CD14-positive monocyte (primary cell): ENCODE results near the gene RANBP1. TPM values are rescaled to one million over a fixed set of nuclear protein-coding genes. Genes with fewer than 3 reads are reported as not detected.
A peak's percentile ranks its signal among the peaks of the same experiment; 100 is the strongest.

Experiments
- DNase-seq, 3 donors: peaks; one replicate each; pipeline ENCODE4 v3.0.0-alpha.2; 2011 to 2022
- H2AFZ ChIP-seq: 2 replicates; pipeline ENCODE4 v1.6.0; 2012; ENCODE audit warnings: mild to moderate bottlenecking, low read depth, low read length, inconsistent platforms; ENCODE audit not compliant: insufficient read depth, poor library complexity, severe bottlenecking
- H3K27ac ChIP-seq, 2 donors: 1 replicate in 1 of 2; 2 replicates in 1 of 2; pipeline ENCODE4 v1.5.1; 2012 to 2013; ENCODE audit warnings: low read length in 2 of 2, control low read depth in 1 of 2, inconsistent platforms in 1 of 2, low read depth in 1 of 2, mild to moderate bottlenecking in 1 of 2
- H3K27me3 ChIP-seq, 2 donors: one replicate each; pipeline versions ENCODE4 v1.6.0 to v1.6.1; 2011 to 2013; ENCODE audit warnings: low read length in 2 of 2; ENCODE audit not compliant: control insufficient read depth in 2 of 2, insufficient read depth in 2 of 2
- H3K36me3 ChIP-seq, 2 donors: replicated peaks in 1 of 2; 1 replicate in 1 of 2; 2 replicates in 1 of 2; pipeline versions ENCODE4 v1.5.1 to v1.6.1; 2012 to 2013; ENCODE audit warnings: low read length in 2 of 2, control low read depth in 1 of 2, inconsistent platforms in 1 of 2, mild to moderate bottlenecking in 1 of 2; ENCODE audit not compliant: insufficient read depth in 2 of 2, control insufficient read depth in 1 of 2
- H3K4me1 ChIP-seq, 2 donors: 1 replicate in 1 of 2; 2 replicates in 1 of 2; pipeline versions ENCODE4 v1.5.1 to v1.6.1; 2012 to 2013; ENCODE audit warnings: low read length in 2 of 2, control low read depth in 1 of 2, inconsistent platforms in 1 of 2, mild to moderate bottlenecking in 1 of 2, moderate library complexity in 1 of 2; ENCODE audit not compliant: insufficient read depth in 2 of 2, control insufficient read depth in 1 of 2
- H3K4me2 ChIP-seq: replicated peaks from 2 replicates; pipeline ENCODE3; 2012; ENCODE audit warnings: low read length, moderate library complexity, mild to moderate bottlenecking; ENCODE audit not compliant: poor library complexity, severe bottlenecking; ENCODE audit errors: extremely low read depth
- H3K4me3 ChIP-seq, 3 experiments: fragments of 200-600 bp in 1 of 3; sonication (generic) in 1 of 3; replicated peaks in 1 of 3; 1 replicate in 2 of 3; 2 replicates in 1 of 3; pipeline ENCODE4 v1.5.1; 2011 to 2013; ENCODE audit warnings: low read length in 3 of 3, mild to moderate bottlenecking in 3 of 3, control low read depth in 2 of 3, low read depth in 2 of 3, inconsistent platforms in 1 of 3, moderate library complexity in 1 of 3
- H3K79me2 ChIP-seq: 2 replicates; pipeline ENCODE4 v1.6.0; 2012; ENCODE audit warnings: mild to moderate bottlenecking, control low read depth, inconsistent platforms, low read length, moderate library complexity; ENCODE audit not compliant: insufficient read depth
- H3K9ac ChIP-seq: 2 replicates; pipeline ENCODE4 v1.6.0; 2017; ENCODE audit warnings: low read length, mild to moderate bottlenecking; ENCODE audit not compliant: insufficient read depth, poor library complexity, severe bottlenecking
- H3K9me3 ChIP-seq, 2 donors: replicated peaks in 1 of 2; 1 replicate in 1 of 2; 2 replicates in 1 of 2; pipeline versions ENCODE4 v1.5.1 to v1.6.1; 2012 to 2013; ENCODE audit warnings: low read length in 2 of 2, control low read depth in 1 of 2; ENCODE audit not compliant: control insufficient read depth in 1 of 2, insufficient read depth in 1 of 2
- H4K20me1 ChIP-seq: 2 replicates; pipeline ENCODE4 v1.6.0; 2012; ENCODE audit warnings: mild to moderate bottlenecking, low read length, control low read depth, moderate library complexity; ENCODE audit not compliant: insufficient read depth
- H3K27ac Mint-ChIP-seq, 7 donors: one replicate each; pipeline ENCODE4 v1.8.0; 2020; ENCODE audit warnings: mild to moderate bottlenecking in 7 of 7, mixed read lengths in 7 of 7, moderate library complexity in 6 of 7, inconsistent platforms in 2 of 7
- H3K27me3 Mint-ChIP-seq, 3 donors: one replicate each; pipeline ENCODE4 v1.8.0; 2021 to 2022; ENCODE audit warnings: low read depth in 3 of 3, mild to moderate bottlenecking in 3 of 3, mixed read lengths in 3 of 3, moderate library complexity in 3 of 3, inconsistent platforms in 1 of 3
- H3K36me3 Mint-ChIP-seq, 2 donors: one replicate each; pipeline ENCODE4 v1.8.0; 2020; ENCODE audit warnings: mixed read lengths in 2 of 2, inconsistent platforms in 1 of 2, mild to moderate bottlenecking in 1 of 2
- H3K4me1 Mint-ChIP-seq: one replicate; pipeline ENCODE4 v1.8.0; 2020; ENCODE audit warnings: mild to moderate bottlenecking, mixed read lengths
- H3K4me3 Mint-ChIP-seq, 2 donors: one replicate each; pipeline ENCODE4 v1.8.0; 2020; ENCODE audit warnings: mild to moderate bottlenecking in 2 of 2, mixed read lengths in 2 of 2, moderate library complexity in 1 of 2
- H3K9me3 Mint-ChIP-seq, 7 donors: one replicate each; pipeline ENCODE4 v1.8.0; 2020 to 2022; ENCODE audit warnings: mixed read lengths in 7 of 7, mild to moderate bottlenecking in 6 of 7, moderate library complexity in 6 of 7, inconsistent platforms in 2 of 7
- CTCF ChIP-seq: fragments of 200-600 bp; IDR thresholded peaks from one replicate; pipeline ENCODE4 v1.8.0; 2022; ENCODE audit warnings: antibody characterized with exemption, mild to moderate bottlenecking
- WGBS: methylation state at CpG from one replicate; pipeline ENCODE4 v1.1.5; 2013; ENCODE audit warnings: missing lambda C conversion rate; ENCODE audit not compliant: insufficient coverage; 5-methylcytosine and 5-hydroxymethylcytosine counted together
- intact Hi-C, 2 donors: fragments of 100-400 bp; cut with micrococcal nuclease; formaldehyde crosslinking; loops; one replicate each; pipeline versions ENCODE4 v1.15.0 to v1.15.1; 2023
- polyA plus RNA-seq, 3 donors: library from polyadenylated mRNA; depleted of rRNA in 1 of 3; unstranded in 2 of 3; stranded (reverse) in 1 of 3; fragments of 300-500 nt in 2 of 3; fragments of >200 nt in 1 of 3; fragmentation: Illumina TruSeq in 2 of 3; gene quantifications; 1 replicate in 2 of 3; 2 replicates in 1 of 3; pipeline ENCODE4 v1.2.3, GENCODE V29; 2012 to 2021

RANBP1 gene
- polyA plus RNA-seq, 3 donors: 45.0 to 52.3 (median 47.4) TPM

- no peaks in the 10 kb centered on the region for H3K9me3 Mint-ChIP-seq
- peaks cover 0 to 3% of the 10 kb centered on the region in 2 donors for H3K36me3 Mint-ChIP-seq
- Histone ChIP-seq H4K20me1 (no peaks in the 10 kb centered on the region), H2AFZ (no peak overlapping the region), H3K4me2 (no peak overlapping the region), H3K27ac (no peak overlapping the region), H3K27me3 (no peaks in the 10 kb centered on the region), H3K4me1 (no peaks in the 10 kb centered on the region), H3K9ac (no peak overlapping the region), H3K9me3 (no peaks in the 10 kb centered on the region), H3K4me3 (no peak overlapping the region), H3K79me2 (no peaks in the 10 kb centered on the region), H3K36me3 (peaks cover 0 to 4% of the 10 kb centered on the region in 2 donors)
- peaks cover 0 to 3% (median 0%) of the 10 kb centered on the region in 3 donors for H3K27me3 Mint-ChIP-seq
- intact Hi-C loops: no loop called here
- H3K27ac Mint-ChIP-seq: peak overlapping the region in 1 of 7 donors; percentile 57
- no peak overlapping the region for H3K4me3 Mint-ChIP-seq
- H3K4me1 Mint-ChIP-seq: no peaks in the 10 kb centered on the region
- DNase-seq: no peak
- 73% methylated on average over 25 of the region's 32 CpGs for WGBS
- TF ChIP-seq CTCF: no peak
These were observed 33.6 kb downstream of the RANBP1 start for GRCh38 chr22:20149257-20150250.

GRCh38 chr22:20150381-20151275 lies 34.7 kb downstream of the RANBP1 start, which contains the start of gene CCDC188:
TSS of gene CCDC188 (minus strand) at chr22:20151055. CDS start at chr22:20150986, 69 bp downstream.
- no peak within 1 kb of the TSS for H3K9ac ChIP-seq

More at GRCh38 chr22:20150381-20151275, 34.7 kb downstream of the RANBP1 start, which contains the start of gene CCDC188:
- Mint-ChIP-seq H3K4me1 (no peaks in the 10 kb centered on the region), H3K27ac (peak within 1 kb of the TSS in 1 of 7 donors; percentile 41), H3K27me3 (peaks cover 0 to 5% (median 1%) of the 10 kb centered on the region in 3 donors), H3K36me3 (no peaks in the 10 kb centered on the region), H3K4me3 (no peak within 1 kb of the TSS), H3K9me3 (no peaks in the 10 kb centered on the region)
- no peaks in the 10 kb centered on the region for H3K27me3 ChIP-seq
- peaks cover 3 to 8% of the 10 kb centered on the region in 2 donors for H3K4me1 ChIP-seq
- no peaks in the 10 kb centered on the region for H3K9me3 ChIP-seq
- 60% methylated on average over 6 of the region's 14 CpGs for WGBS
- H2AFZ ChIP-seq: no peak within 1 kb of the TSS
- no peak for DNase-seq
- no peaks in the 10 kb centered on the region for H4K20me1 ChIP-seq
- intact Hi-C loops: no loop called here
- no peak within 1 kb of the TSS for H3K4me3 ChIP-seq
- no peak for TF ChIP-seq CTCF
- H3K27ac ChIP-seq: no peak within 1 kb of the TSS
- no peaks in the 10 kb centered on the region for H3K36me3 ChIP-seq
- H3K4me2 ChIP-seq: no peak within 1 kb of the TSS
- H3K79me2 ChIP-seq: no peaks in the 10 kb centered on the region
